GM12875 (cell line): ENCODE measurements around the gene HM13.

Experiments used
- H3K4me3 ChIP-seq: one replicate; pipeline ENCODE4 v1.5.1; 2011; ENCODE audit warnings: low read depth, low read length, control low read depth
- TF ChIP-seq, protein P1 (sequence below): IDR thresholded peaks from 2 replicates; pipeline ENCODE4 v1.5.1; 2011; ENCODE audit warnings: low read depth, mild to moderate bottlenecking, control low read depth, inconsistent platforms, low read length, moderate library complexity, borderline replicate concordance; ENCODE audit not compliant: insufficient read depth

Gene HM13

DNA sequence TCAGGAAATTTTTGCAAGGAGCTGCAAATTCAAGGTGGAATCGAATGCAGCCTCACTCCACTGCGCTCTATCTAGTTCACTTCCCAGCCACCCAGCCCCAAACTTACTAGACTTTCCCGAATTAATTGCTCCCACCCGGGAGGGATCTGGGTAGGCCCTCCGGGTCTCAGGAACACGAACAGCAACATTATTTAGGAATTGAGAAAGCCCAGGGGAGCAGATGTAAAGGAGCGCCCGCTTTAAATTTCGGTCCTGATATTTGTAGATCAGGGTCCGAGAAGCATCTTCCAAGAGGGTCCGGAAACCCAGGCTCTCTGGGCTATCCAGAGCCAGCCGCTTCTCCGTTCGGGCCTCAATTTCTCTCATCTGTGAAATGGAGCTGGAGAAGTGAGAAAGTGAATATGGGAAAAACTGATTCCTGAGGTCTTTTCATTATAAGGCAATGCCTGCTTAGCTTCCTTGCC is 90.4 kb downstream of the HM13 start:
- TF ChIP-seq, protein P1, sequence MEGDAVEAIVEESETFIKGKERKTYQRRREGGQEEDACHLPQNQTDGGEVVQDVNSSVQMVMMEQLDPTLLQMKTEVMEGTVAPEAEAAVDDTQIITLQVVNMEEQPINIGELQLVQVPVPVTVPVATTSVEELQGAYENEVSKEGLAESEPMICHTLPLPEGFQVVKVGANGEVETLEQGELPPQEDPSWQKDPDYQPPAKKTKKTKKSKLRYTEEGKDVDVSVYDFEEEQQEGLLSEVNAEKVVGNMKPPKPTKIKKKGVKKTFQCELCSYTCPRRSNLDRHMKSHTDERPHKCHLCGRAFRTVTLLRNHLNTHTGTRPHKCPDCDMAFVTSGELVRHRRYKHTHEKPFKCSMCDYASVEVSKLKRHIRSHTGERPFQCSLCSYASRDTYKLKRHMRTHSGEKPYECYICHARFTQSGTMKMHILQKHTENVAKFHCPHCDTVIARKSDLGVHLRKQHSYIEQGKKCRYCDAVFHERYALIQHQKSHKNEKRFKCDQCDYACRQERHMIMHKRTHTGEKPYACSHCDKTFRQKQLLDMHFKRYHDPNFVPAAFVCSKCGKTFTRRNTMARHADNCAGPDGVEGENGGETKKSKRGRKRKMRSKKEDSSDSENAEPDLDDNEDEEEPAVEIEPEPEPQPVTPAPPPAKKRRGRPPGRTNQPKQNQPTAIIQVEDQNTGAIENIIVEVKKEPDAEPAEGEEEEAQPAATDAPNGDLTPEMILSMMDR, result no peak
- peak overlapping the region; percentile 55 for H3K4me3 ChIP-seq

DNA sequence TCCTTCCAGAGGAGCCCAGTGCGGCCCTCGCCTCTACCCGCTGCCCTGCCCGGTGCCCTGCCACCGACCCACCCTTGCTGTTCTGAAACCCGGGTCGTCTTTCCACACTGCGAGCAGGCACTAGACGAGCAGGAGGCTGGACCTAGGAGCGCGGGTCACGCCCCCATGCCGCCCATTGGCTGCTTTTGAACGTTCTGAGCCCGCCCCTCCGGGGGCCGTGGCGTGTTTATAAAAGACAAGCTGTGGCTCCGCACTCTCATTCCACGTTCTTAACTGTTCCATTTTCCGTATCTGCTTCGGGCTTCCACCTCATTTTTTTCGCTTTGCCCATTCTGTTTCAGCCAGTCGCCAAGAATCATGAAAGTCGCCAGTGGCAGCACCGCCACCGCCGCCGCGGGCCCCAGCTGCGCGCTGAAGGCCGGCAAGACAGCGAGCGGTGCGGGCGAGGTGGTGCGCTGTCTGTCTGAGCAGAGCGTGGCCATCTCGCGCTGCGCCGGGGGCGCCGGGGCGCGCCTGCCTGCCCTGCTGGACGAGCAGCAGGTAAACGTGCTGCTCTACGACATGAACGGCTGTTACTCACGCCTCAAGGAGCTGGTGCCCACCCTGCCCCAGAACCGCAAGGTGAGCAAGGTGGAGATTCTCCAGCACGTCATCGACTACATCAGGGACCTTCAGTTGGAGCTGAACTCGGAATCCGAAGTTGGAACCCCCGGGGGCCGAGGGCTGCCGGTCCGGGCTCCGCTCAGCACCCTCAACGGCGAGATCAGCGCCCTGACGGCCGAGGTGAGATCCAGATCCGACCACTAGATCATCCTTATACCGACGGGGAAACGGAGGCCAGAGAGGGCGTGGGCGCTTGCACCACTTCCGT is 91.0 kb downstream of the HM13 start, which contains the start of gene ID1:
TSS of gene ID1 (plus strand) at position 259 of the 871 bp plus-strand sequence. CDS start at position 358, 99 bp downstream.
- TF ChIP-seq, protein P1, result no peak
- H3K4me3 ChIP-seq, result peak within 1 kb of the TSS; percentile 55

DNA sequence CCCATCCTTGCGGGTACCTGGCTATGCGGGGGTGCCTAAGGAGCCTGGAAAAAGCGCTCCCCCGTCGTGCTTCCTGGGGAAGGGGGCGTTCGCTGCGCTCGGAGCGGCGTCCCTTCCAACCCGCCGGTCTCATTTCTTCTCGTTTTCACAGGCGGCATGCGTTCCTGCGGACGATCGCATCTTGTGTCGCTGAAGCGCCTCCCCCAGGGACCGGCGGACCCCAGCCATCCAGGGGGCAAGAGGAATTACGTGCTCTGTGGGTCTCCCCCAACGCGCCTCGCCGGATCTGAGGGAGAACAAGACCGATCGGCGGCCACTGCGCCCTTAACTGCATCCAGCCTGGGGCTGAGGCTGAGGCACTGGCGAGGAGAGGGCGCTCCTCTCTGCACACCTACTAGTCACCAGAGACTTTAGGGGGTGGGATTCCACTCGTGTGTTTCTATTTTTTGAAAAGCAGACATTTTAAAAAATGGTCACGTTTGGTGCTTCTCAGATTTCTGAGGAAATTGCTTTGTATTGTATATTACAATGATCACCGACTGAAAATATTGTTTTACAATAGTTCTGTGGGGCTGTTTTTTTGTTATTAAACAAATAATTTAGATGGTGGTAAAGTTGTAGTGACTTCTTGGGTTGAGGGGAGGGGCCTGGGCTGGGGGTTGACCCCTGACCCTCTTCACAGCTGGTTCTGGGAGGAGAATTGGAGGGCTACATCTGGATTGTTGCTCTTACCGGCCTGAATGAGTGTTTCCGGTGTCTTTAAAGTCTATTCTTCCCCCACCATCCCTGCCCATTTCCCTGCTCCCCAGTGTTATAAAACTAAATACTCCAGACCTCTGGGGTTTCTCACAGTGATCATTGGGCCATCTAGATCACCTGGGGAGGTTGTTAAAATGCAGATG is 91.9 kb downstream of the HM13 start:
- peak overlapping the region; percentile 55 for H3K4me3 ChIP-seq
- TF ChIP-seq, protein P1, result no peak

DNA sequence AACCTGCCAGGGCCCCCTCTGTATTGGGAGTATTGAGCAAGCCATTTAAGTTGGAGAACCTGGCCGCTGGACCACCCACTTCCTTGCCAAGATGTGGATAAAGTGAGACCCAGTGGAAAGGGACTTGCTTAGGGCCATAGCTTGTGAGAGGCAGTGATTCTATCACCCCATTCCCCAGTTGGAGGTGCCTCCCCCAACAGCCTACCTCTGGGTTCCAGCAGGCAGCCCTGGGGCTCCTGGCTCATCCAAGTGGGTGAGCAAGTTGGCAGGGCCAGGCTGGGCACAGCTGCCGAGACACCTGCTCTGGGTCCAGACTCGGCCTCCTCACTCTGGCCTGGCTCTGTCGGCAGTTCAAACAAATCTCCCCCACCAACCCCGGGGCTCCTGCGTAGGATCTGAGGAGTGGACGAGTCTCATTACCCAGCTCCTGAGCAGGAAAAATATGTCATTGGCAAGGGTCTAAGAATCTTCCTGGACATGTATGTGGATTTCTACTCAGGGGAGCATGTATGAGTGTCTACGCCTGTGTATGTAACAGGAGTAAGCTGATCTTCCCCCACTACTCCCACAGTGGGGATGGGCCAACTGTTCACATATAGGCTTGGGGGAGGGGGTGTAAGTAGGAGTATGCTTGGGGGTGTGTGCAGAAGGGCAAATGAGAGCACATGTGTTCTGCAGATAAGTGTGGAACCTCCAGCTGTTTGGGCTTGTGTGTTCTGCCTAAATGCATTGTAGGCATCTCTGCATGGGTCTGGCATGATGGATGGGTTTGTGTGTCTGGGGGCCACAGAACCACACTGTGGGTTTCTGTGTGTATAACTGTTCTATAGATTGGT is 92.8 kb downstream of the HM13 start:
- H3K4me3 ChIP-seq, result no peak overlapping the region
- TF ChIP-seq, protein P1, result no peak

DNA sequence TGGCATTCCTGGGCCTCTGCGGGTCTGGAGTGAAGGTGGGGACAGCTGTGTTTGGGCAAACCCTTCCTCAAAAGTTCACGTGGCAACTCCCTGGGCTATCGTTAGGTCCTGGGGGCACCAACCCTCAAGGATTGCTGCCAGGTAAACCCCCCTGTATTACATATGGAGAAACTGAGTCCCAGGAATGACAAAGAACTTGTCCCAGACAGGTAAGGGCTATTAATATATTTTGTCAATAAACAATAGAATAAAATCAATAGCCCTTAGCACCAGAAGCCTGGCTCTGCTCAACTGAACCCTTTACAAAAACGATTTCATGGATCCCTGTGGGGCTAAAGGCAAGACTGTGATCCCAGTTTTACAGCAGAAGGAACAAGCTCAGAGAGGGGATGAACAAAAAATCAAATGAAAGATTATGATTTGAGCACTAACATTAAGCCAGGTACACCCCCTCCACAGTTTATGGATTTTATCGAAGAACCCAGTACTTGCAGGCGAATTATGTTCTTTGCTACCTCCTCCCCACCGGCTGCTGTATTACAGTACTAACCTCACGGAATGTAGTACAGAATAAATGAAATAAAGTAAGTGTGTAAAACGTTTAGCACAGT is 93.5 kb downstream of the HM13 start:
- no peak overlapping the region for H3K4me3 ChIP-seq

More for the DNA sequence above, 93.5 kb downstream of the HM13 start:
- TF ChIP-seq, protein P1, result no peak
